WERI-Rb-1 (cell line): Measurements from ENCODE around the gene SERP2.

Source experiments
- DNase-seq: peaks from one replicate; pipeline ENCODE4 v3.0.0-alpha.2; 2020
- H3K27ac ChIP-seq: fragments of 250-450 bp; sonication (Bioruptor Pico); 2 replicates; pipeline ENCODE4 v1.5.1; 2020; ENCODE audit warnings: mild to moderate bottlenecking, moderate library complexity
- H3K27me3 ChIP-seq: fragments of 250-450 bp; sonication (Bioruptor Pico); 2 replicates; pipeline ENCODE4 v1.5.1; 2021; ENCODE audit warnings: mild to moderate bottlenecking, low read depth, moderate library complexity; ENCODE audit not compliant: insufficient read depth, severe bottlenecking
- H3K36me3 ChIP-seq: fragments of 250-450 bp; sonication (Bioruptor Pico); 2 replicates; pipeline ENCODE4 v1.5.1; 2020; ENCODE audit warnings: mild to moderate bottlenecking, moderate library complexity
- H3K4me3 ChIP-seq: 2 replicates; pipeline ENCODE4 v1.5.1; 2011; ENCODE audit warnings: low read depth, mild to moderate bottlenecking, control low read depth, low read length
- H3K9me3 ChIP-seq: fragments of 250-450 bp; sonication (Bioruptor Pico); 2 replicates; pipeline ENCODE4 v1.5.1; 2021; ENCODE audit warnings: mild to moderate bottlenecking, moderate library complexity; ENCODE audit not compliant: severe bottlenecking
- TF ChIP-seq, protein P1 (sequence below): IDR thresholded peaks from 2 replicates; pipeline ENCODE4 v1.5.1; 2011; ENCODE audit warnings: low read depth, mild to moderate bottlenecking, control low read depth, inconsistent platforms, low read length

SERP2 gene

DNA sequence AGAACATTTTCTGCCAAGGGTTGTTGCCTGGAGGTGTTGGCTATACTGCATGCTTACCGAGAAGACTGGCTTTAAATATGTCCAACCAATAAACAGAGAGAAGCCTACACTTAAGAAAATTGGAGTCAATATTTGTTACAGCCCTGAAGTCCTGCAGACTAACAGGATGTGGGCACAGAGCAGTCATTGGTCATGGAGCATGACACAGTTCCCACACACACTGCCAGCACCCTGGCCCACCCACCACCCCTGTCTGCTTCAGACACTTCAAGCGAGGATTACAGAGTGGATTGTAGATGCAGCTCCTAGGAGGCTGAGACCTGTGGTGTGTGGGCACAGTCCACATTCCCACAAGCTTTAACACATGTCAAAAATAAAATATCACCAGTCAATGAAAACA, 21.0 kb upstream of the SERP2 start:
- TF ChIP-seq, protein P1, sequence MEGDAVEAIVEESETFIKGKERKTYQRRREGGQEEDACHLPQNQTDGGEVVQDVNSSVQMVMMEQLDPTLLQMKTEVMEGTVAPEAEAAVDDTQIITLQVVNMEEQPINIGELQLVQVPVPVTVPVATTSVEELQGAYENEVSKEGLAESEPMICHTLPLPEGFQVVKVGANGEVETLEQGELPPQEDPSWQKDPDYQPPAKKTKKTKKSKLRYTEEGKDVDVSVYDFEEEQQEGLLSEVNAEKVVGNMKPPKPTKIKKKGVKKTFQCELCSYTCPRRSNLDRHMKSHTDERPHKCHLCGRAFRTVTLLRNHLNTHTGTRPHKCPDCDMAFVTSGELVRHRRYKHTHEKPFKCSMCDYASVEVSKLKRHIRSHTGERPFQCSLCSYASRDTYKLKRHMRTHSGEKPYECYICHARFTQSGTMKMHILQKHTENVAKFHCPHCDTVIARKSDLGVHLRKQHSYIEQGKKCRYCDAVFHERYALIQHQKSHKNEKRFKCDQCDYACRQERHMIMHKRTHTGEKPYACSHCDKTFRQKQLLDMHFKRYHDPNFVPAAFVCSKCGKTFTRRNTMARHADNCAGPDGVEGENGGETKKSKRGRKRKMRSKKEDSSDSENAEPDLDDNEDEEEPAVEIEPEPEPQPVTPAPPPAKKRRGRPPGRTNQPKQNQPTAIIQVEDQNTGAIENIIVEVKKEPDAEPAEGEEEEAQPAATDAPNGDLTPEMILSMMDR: no peak
- Histone ChIP-seq H3K27me3 (no peaks in the 10 kb centered on the region), H3K9me3 (no peaks in the 10 kb centered on the region), H3K36me3 (no peaks in the 10 kb centered on the region), H3K4me3 (no peak overlapping the region), H3K27ac (no peak overlapping the region)
- DNase-seq: no peak

DNA sequence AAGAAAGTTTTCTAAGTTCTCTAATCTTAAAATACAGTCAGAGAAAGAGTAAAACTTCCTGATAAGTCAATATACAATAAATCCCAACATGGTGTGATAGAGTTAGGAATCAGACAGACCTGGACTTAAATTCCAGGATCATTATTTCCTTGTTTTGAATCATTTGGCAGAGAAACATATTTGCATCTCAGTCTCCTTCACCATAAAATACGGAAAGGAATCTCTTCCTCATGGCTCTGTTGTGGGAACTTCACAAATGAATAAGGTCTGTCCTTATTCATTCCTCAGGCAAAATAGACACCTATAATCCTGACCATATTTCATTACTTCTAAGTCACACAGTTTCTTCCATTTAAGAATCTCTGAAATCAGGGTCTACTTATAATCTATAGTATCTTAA, 19.3 kb upstream of the SERP2 start:
- no peaks in the 10 kb centered on the region for H3K36me3 ChIP-seq
- no peaks in the 10 kb centered on the region for H3K27me3 ChIP-seq
- DNase-seq: no peak
- no peaks in the 10 kb centered on the region for H3K9me3 ChIP-seq
- no peak overlapping the region for H3K27ac ChIP-seq
- TF ChIP-seq, protein P1: no peak
- H3K4me3 ChIP-seq: no peak overlapping the region

DNA sequence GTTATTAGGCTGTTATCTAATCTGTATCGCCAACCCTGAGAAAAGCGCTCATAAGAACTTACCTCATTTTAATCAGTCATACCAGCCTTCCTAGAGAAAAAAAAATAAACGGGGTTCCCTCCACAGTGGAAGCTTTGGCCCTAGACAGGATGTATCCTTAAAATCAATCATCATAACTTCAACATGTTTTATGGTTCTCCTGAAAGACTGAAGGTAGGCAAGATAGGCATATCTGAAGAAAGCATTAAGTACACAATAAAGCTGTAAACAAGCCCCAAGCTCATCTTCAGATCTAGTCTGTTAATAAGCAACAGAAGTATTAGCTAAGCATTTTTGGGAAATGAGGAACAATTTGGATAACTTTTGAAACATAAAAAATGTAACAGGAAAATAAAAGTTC, 18.7 kb upstream of the SERP2 start:
- Histone ChIP-seq H3K27ac (no peak overlapping the region), H3K36me3 (no peaks in the 10 kb centered on the region), H3K4me3 (no peak overlapping the region), H3K27me3 (no peaks in the 10 kb centered on the region), H3K9me3 (no peaks in the 10 kb centered on the region)
- TF ChIP-seq, protein P1: no peak
- DNase-seq: no peak

DNA sequence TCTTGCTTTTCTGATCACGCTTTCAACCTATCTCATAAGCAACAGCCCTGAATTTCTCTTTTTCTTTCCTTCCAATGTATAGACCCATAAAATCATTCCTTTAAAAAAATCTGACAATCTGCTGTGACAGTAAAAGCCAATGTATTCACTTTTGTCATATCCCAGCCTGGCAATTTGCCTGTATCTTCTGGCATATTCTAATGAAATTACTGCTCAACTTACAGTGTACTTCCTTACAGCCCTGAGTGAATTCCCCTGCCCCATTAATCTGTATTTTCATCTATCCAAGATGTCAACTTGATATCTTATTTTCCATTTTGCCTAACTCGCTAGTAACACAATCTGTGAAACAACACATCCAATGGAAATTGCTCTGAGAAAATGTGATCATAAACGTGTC, 18.0 kb upstream of the SERP2 start:
- Histone ChIP-seq H3K27me3 (no peaks in the 10 kb centered on the region), H3K9me3 (no peaks in the 10 kb centered on the region), H3K4me3 (no peak overlapping the region), H3K27ac (no peak overlapping the region), H3K36me3 (no peaks in the 10 kb centered on the region)
- no peak for DNase-seq
- TF ChIP-seq, protein P1: no peak

DNA sequence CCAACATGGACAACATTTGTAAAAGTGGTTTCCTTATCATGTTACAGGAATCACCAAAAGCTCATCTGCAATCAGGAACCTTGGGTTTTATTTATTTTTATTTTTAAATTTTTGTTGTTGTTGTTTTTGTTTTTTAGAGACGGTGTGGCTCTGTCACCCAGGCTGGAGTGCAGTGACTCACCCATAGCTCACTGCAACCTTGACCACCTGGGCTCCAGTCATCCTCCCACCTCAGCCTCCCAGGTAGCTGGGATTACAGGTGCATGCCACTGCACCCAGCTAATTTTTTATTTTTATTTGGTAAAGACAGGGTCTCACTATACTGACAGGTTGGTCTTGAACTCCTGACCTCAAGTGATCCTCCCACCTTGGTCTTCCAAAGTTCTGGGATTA, 13.6 kb upstream of the SERP2 start:
- Histone ChIP-seq H3K9me3 (no peaks in the 10 kb centered on the region), H3K27me3 (no peaks in the 10 kb centered on the region), H3K36me3 (no peaks in the 10 kb centered on the region), H3K27ac (no peak overlapping the region), H3K4me3 (no peak overlapping the region)
- TF ChIP-seq, protein P1: no peak
- DNase-seq: no peak

DNA sequence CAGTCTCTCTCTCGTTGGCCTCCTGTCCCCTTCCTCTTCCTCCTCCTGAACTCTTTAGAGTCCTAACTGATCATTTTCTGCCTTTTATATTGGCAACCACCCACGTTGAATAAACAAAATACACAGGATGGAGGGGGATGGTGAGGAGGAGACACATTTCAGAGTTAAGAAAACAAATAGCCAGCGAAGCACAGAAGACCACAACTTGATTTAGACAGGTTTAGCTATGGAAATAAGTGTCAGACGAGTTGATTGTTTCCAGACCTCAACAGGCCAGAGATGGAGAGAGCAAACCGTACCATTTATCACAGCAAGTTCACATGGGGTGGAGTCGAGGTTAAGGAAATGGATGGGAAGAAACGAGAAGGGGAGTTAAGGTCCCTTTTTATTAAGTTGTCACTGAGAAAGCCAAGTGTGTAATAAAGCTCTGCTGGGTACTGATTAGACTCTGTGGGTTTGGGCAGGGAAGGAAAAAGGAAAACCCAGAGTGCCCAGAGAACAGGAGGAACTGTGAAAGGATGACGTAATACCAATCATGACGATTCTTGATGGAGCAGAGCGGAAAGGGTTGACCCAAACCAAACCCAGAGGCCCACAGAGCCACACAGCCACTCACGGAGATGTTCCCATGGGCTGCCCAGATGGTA, 11.1 kb upstream of the SERP2 start:
- no peak overlapping the region for H3K4me3 ChIP-seq
- H3K27ac ChIP-seq: no peak overlapping the region
- DNase-seq: no peak

More for the DNA sequence above, 11.1 kb upstream of the SERP2 start:
- Histone ChIP-seq H3K36me3 (no peaks in the 10 kb centered on the region), H3K9me3 (no peaks in the 10 kb centered on the region), H3K27me3 (no peaks in the 10 kb centered on the region)
- TF ChIP-seq, protein P1: no peak
